ENCODE measurements around the gene FAM171A1. TPM values are rescaled to one million over a fixed set of nuclear protein-coding genes. Genes with fewer than 3 reads are reported as not detected.
"Not testable (repeated sequence)": the region's sequence is repeated elsewhere in the genome, so short reads cannot be mapped to it uniquely, and the experiment has no call there.

FAM171A1 gene
- total and polyA plus RNA-seq, 2 of the 13 experiments (the other 11 are each of a cell fraction or from before 2014, with no cell fraction given): 21.5 to 34.7 TPM

DNA sequence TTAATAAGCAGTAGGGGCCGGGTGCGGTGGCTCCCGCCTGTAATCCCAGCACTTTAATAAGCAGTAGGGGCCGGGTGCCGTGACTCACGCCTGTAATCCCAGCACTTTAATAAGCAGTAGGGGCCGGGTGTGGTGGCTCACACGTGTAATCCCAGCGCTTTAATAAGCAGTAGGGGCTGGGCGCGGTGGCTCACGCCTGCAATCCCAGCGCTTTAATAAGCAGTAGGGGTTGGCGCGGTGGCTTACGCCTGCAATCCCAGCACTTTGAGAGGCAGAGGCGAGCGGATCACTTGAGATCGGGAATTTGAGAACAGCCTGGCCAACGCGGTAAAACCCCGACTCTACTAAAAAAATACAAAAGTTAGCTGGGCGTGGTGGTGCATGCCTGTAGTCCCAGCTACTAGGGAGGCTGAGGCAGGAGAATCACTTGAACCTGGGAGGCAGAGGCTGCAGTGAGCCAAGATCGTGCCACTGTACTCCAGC is 33.6 kb downstream of the FAM171A1 start:
- peaks cover 72% of the 10 kb centered on the region for H3K79me2 ChIP-seq (ENCODE audit: insufficient read depth, low read length)
- BruUV-seq (replicated peaks); H3K4me2 ChIP-seq (ENCODE audit: low read depth, low read length); POLR2A ChIA-PET; H3K4me3 ChIP-seq (replicated peaks in 1 of 3; ENCODE audit: insufficient read depth in 1 of 3, low read depth in 2 of 3, low read length in 3 of 3); H3K27me3 ChIP-seq (ENCODE audit: control insufficient read depth in 1 of 2, insufficient read depth in 2 of 2, low read length in 2 of 2); H3K9ac ChIP-seq (ENCODE audit: insufficient read depth, low read depth, low read length); DNase-seq (ENCODE audit: low spot score); CTCF ChIA-PET (ENCODE audit: low intra/inter-chr PET ratio, low total read pairs); in situ Hi-C loops (cut with HindIII; ENCODE audit: extremely low pct_ligation_motif_present, low pct_unique_long_range_greater_than_20kb); H3K36me3 ChIP-seq (replicated peaks in 1 of 2; ENCODE audit: control insufficient read depth in 1 of 2, insufficient read depth in 2 of 2, low read length in 2 of 2); H2AFZ ChIP-seq (ENCODE audit: low read length); H4K20me1 ChIP-seq (ENCODE audit: insufficient read depth, low read length); intact Hi-C loops (cut with micrococcal nuclease; ENCODE audit: unreplicated experiment); H3K9me3 ChIP-seq (ENCODE audit: low read length); FAIRE-seq; ATAC-seq: not testable (repeated sequence)
- 96% methylated on average over 24 of the region's 24 CpGs for WGBS (ENCODE audit: low lambda C conversion rate)
- H3K27ac ChIP-seq (ENCODE audit: extremely low read length, insufficient read depth, low read length): peak overlapping the region; percentile 2
- TF ChIP-seq, protein P1, sequence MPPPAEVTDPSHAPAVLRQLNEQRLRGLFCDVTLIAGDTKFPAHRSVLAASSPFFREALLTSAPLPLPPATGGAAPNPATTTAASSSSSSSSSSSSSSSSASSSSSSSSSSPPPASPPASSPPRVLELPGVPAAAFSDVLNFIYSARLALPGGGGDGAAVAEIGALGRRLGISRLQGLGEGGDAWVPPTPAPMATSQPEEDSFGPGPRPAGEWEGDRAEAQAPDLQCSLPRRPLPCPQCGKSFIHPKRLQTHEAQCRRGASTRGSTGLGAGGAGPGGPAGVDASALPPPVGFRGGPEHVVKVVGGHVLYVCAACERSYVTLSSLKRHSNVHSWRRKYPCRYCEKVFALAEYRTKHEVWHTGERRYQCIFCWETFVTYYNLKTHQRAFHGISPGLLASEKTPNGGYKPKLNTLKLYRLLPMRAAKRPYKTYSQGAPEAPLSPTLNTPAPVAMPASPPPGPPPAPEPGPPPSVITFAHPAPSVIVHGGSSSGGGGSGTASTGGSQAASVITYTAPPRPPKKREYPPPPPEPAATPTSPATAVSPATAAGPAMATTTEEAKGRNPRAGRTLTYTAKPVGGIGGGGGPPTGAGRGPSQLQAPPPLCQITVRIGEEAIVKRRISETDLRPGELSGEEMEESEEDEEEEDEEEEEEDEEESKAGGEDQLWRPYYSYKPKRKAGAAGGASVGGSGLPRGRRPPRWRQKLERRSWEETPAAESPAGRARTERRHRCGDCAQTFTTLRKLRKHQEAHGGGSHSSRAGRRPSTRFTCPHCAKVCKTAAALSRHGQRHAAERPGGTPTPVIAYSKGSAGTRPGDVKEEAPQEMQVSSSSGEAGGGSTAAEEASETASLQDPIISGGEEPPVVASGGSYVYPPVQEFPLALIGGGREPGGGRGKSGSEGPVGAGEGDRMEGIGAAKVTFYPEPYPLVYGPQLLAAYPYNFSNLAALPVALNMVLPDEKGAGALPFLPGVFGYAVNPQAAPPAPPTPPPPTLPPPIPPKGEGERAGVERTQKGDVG (CRISPR knock-in tag; IDR thresholded peaks at IDR 0.05; ENCODE audit: borderline replicate concordance): 0 out of 2 replicates have a peak, but pooled peaks have one; percentile 49
- peak; percentile 77; the same call in 1 of the 2 replicates for TF ChIP-seq ZBTB38 (CRISPR knock-in tag; IDR thresholded peaks at IDR 0.05)
- TF ChIP-seq, protein P2, sequence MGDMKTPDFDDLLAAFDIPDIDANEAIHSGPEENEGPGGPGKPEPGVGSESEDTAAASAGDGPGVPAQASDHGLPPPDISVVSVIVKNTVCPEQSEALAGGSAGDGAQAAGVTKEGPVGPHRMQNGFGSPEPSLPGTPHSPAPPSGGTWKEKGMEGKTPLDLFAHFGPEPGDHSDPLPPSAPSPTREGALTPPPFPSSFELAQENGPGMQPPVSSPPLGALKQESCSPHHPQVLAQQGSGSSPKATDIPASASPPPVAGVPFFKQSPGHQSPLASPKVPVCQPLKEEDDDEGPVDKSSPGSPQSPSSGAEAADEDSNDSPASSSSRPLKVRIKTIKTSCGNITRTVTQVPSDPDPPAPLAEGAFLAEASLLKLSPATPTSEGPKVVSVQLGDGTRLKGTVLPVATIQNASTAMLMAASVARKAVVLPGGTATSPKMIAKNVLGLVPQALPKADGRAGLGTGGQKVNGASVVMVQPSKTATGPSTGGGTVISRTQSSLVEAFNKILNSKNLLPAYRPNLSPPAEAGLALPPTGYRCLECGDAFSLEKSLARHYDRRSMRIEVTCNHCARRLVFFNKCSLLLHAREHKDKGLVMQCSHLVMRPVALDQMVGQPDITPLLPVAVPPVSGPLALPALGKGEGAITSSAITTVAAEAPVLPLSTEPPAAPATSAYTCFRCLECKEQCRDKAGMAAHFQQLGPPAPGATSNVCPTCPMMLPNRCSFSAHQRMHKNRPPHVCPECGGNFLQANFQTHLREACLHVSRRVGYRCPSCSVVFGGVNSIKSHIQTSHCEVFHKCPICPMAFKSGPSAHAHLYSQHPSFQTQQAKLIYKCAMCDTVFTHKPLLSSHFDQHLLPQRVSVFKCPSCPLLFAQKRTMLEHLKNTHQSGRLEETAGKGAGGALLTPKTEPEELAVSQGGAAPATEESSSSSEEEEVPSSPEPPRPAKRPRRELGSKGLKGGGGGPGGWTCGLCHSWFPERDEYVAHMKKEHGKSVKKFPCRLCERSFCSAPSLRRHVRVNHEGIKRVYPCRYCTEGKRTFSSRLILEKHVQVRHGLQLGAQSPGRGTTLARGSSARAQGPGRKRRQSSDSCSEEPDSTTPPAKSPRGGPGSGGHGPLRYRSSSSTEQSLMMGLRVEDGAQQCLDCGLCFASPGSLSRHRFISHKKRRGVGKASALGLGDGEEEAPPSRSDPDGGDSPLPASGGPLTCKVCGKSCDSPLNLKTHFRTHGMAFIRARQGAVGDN (CRISPR knock-in tag; IDR thresholded peaks at IDR 0.05): peak; percentile 44
- H3K4me1 ChIP-seq (ENCODE audit: insufficient read depth, low read length): peaks cover 90% of the 10 kb centered on the region
